Astrocyte of the spinal cord (primary cell): ENCODE measurements around the gene COX6B1.

Source experiments
- DNase-seq: peaks from one replicate; pipeline ENCODE4 v3.0.0; 2011; ENCODE audit warnings: low read depth, low spot score
- H3K4me3 ChIP-seq: 2 replicates; pipeline ENCODE4 v1.5.1; 2011; ENCODE audit warnings: low read depth, mild to moderate bottlenecking, low read length, moderate library complexity
- CTCF ChIP-seq: IDR thresholded peaks from 2 replicates; pipeline ENCODE4 v1.5.1; 2012; ENCODE audit warnings: low read depth, mild to moderate bottlenecking, low read length, inconsistent platforms
- in situ Hi-C: cut with HindIII; loops from 2 replicates; pipeline ENCODE4 v1.10.0; 2017; ENCODE audit warnings: low sequenced_read_pairs

COX6B1 gene

DNA sequence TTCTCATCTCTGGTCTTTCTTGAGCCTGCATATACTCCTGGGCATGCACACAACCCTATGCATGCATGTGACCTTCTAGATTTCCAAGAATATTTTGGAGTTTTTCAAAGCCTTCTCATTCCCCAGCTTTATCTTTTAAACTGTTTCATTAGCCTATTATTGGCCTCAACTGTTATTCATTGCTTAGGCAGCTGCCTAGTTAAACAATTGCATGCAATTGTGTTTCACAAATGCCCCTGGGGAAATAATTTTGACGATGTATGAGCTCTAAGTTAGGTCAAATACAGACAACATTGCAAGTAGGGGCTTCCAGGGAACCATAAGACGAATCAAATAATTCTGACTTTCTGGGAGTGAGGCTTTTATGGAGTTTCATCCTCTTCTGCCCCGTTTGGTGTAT is 15.9 kb downstream of the COX6B1 start:
- in situ Hi-C loops = no loop called here
- H3K4me3 ChIP-seq = no peak overlapping the region
- DNase-seq = no peak
- TF ChIP-seq CTCF = no peak

GRCh38 chr19:35665157-35665556 is 17.0 kb downstream of the COX6B1 start:
- in situ Hi-C loops = no loop called here
- no peak overlapping the region for H3K4me3 ChIP-seq
- no peak for TF ChIP-seq CTCF
- DNase-seq = no peak

DNA sequence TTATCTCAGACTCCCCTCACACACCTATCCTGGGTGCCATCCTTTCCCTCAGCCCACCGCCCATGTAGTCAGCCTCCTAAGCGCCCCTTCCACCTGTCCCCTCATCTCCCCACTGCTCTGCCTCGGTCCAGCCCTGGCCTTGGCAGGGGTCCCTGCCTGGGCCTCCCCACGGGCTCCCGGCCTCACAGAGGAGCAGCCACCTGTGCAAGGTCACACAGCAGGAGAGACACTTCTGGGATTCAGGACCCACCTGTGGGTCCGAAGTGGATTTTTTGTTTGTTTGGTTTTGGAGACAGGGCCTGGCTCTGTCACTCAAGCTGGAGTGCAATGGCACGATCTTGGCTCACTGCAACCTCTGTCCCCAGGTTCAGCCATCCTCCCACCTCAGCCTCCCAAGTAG is 17.5 kb downstream of the COX6B1 start:
- no peak overlapping the region for H3K4me3 ChIP-seq
- no peak for TF ChIP-seq CTCF
- in situ Hi-C loops = no loop called here
- DNase-seq = no peak

GRCh38 chr19:35666251-35666913 is 18.3 kb downstream of the COX6B1 start, which contains the start of gene UPK1A:
Gene UPK1A (plus strand): TSS chr19:35666517. CDS start chr19:35666813, 296 bp downstream.
- in situ Hi-C loops = no loop called here
- no peak within 1 kb of the TSS for H3K4me3 ChIP-seq
- DNase-seq = no peak
- no peak for TF ChIP-seq CTCF

- H3K4me3 ChIP-seq = no peak overlapping the region
- no peak for DNase-seq
- TF ChIP-seq CTCF = no peak
- in situ Hi-C loops = no loop called here
These were observed 21.4 kb downstream of the COX6B1 start for GRCh38 chr19:35669566-35669965.

DNA sequence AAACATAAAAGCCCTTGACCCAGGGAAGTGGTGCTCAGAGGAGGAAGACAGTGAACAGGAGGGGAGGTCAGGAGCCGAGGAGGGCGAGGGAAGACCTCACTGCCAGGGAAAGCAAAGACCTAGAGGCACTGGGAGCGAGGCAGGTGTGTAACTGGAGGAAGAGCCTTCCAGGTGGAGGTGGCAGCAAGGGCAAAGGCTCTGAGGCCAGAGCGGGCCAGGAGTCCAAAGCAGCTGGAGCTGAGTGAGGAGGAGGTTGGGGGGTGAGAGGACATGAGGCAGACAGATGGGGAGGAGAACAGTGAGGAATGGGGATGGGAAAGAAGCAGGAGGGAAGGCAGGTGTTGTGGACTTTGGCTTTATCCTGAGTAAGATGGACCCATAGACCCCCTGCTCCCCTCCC is 21.9 kb downstream of the COX6B1 start:
- no peak for DNase-seq
- in situ Hi-C loops = no loop called here
- TF ChIP-seq CTCF = no peak
- no peak overlapping the region for H3K4me3 ChIP-seq
